IMR-90 (cell line): ENCODE data around the gene MSH4. TPM values are rescaled to one million over a fixed set of nuclear protein-coding genes. Genes with fewer than 3 reads are reported as not detected.

ENCODE experiments used
- ATAC-seq: fragments of 200-7000 bp; cut with Tn5 transposase; 2 replicates; pipeline ENCODE4 v1.9.1; 2020; ENCODE audit warnings: low read depth, mild to moderate bottlenecking, moderate library complexity
- BruUV-seq: library from RNA; stranded (reverse); fragments of 400-500 nt; replicated peaks from 2 replicates; lab custom pipeline; 2021; lab: Mats Ljungman, UMichigan
- CTCF ChIA-PET: fragments of 300-600 bp; formaldehyde crosslinking; extraction: SDS; loops from one replicate; lab custom pipeline; 2021; ENCODE audit warnings: antibody characterized with exemption; lab: Yijun Ruan, JAX
- POLR2A ChIA-PET: fragments of 300-600 bp; sonication (Branson Sonifier 250); formaldehyde crosslinking; loops from one replicate; lab custom pipeline; 2022; ENCODE audit warnings: antibody characterized with exemption; ENCODE audit not compliant: unreplicated experiment; lab: Charles Lee
- DNase-seq: peaks from one replicate; pipeline ENCODE4 v3.0.0; 2013
- H2AFZ ChIP-seq: replicated peaks from 2 replicates; pipeline ENCODE3; 2013; ENCODE audit warnings: low read length, mild to moderate bottlenecking; ENCODE audit not compliant: poor library complexity
- H2AK5ac ChIP-seq: 2 replicates; pipeline ENCODE4 v1.6.1; 2013; ENCODE audit warnings: low read depth, low read length, inconsistent platforms
- H2AK9ac ChIP-seq: replicated peaks from 2 replicates; pipeline ENCODE3; 2013; ENCODE audit warnings: mild to moderate bottlenecking, low read depth, low read length, moderate library complexity; ENCODE audit not compliant: poor library complexity
- H2BK120ac ChIP-seq: 2 replicates; pipeline ENCODE4 v1.6.1; 2013; ENCODE audit warnings: low read depth, low read length, inconsistent platforms
- H2BK15ac ChIP-seq: 3 replicates; pipeline ENCODE4 v1.6.1; 2013; ENCODE audit warnings: low read depth, low read length, inconsistent platforms
- H2BK20ac ChIP-seq: 2 replicates; pipeline ENCODE4 v1.6.1; 2013; ENCODE audit warnings: low read depth, mild to moderate bottlenecking, inconsistent platforms, low read length, moderate library complexity
- H2BK5ac ChIP-seq: 2 replicates; pipeline ENCODE4 v1.6.1; 2013; ENCODE audit warnings: mild to moderate bottlenecking, low read depth, low read length, inconsistent platforms; ENCODE audit not compliant: poor library complexity, severe bottlenecking
- H3K14ac ChIP-seq: replicated peaks from 2 replicates; pipeline ENCODE4 v1.6.1; 2013; ENCODE audit warnings: low read depth, low read length, inconsistent platforms
- H3K18ac ChIP-seq: 2 replicates; pipeline ENCODE4 v1.6.1; 2013; ENCODE audit warnings: low read depth, low read length, control low read depth
- H3K23ac ChIP-seq: 2 replicates; pipeline ENCODE4 v1.6.1; 2013; ENCODE audit warnings: low read depth, low read length, inconsistent platforms
- H3K27ac ChIP-seq: 2 replicates; pipeline ENCODE4 v1.5.1; 2013; ENCODE audit warnings: mild to moderate bottlenecking, control low read depth, low read length; ENCODE audit not compliant: insufficient read depth
- H3K27me3 ChIP-seq: 2 replicates; pipeline ENCODE4 v1.6.1; 2013; ENCODE audit warnings: low read length; ENCODE audit not compliant: control insufficient read depth, insufficient read depth
- H3K36me3 ChIP-seq: 2 replicates; pipeline ENCODE4 v1.6.1; 2013; ENCODE audit warnings: low read length, mixed read lengths; ENCODE audit not compliant: control insufficient read depth, insufficient read depth
- H3K4ac ChIP-seq: 2 replicates; pipeline ENCODE4 v1.6.1; 2013; ENCODE audit warnings: low read depth, low read length, inconsistent platforms
- H3K4me1 ChIP-seq: 2 replicates; pipeline ENCODE4 v1.6.1; 2013; ENCODE audit warnings: low read length, mixed read lengths; ENCODE audit not compliant: control insufficient read depth, insufficient read depth
- H3K4me2 ChIP-seq: 2 replicates; pipeline ENCODE4 v1.6.1; 2013; ENCODE audit warnings: low read depth, mild to moderate bottlenecking, control low read depth, low read length, moderate library complexity
- H3K4me3 ChIP-seq: 2 replicates; pipeline ENCODE4 v1.5.1; 2013; ENCODE audit warnings: low read depth, mild to moderate bottlenecking, control low read depth, low read length, moderate library complexity; ENCODE audit not compliant: insufficient read depth
- H3K56ac ChIP-seq: 2 replicates; pipeline ENCODE4 v1.6.1; 2013; ENCODE audit warnings: low read length, inconsistent platforms; ENCODE audit not compliant: insufficient read depth; ENCODE audit errors: extremely low read depth
- H3K79me1 ChIP-seq, 2 experiments: 2 replicates each; pipeline ENCODE4 v1.6.1; 2013; ENCODE audit warnings: low read length in 2 of 2, inconsistent platforms in 1 of 2, low read depth in 1 of 2
- H3K9ac ChIP-seq: 2 replicates; pipeline ENCODE4 v1.6.1; 2013; ENCODE audit warnings: low read depth, low read length, control low read depth
- H3K9me1 ChIP-seq: 2 replicates; pipeline ENCODE4 v1.6.1; 2013; ENCODE audit warnings: low read length, inconsistent platforms; ENCODE audit not compliant: insufficient read depth
- H3K9me3 ChIP-seq: 2 replicates; pipeline ENCODE4 v1.6.1; 2013; ENCODE audit warnings: low read length; ENCODE audit not compliant: control insufficient read depth, insufficient read depth
- H4K20me1 ChIP-seq: 2 replicates; pipeline ENCODE4 v1.6.1; 2013; ENCODE audit warnings: low read length, inconsistent platforms; ENCODE audit not compliant: insufficient read depth
- H4K5ac ChIP-seq: 2 replicates; pipeline ENCODE4 v1.6.1; 2013; ENCODE audit warnings: mild to moderate bottlenecking, low read depth, low read length, control low read depth
- H4K8ac ChIP-seq, 2 experiments: 2 replicates each; pipeline ENCODE4 v1.6.1; 2013; ENCODE audit warnings: low read depth in 2 of 2, low read length in 2 of 2, control low read depth in 1 of 2, inconsistent platforms in 1 of 2
- H4K91ac ChIP-seq: 2 replicates; pipeline ENCODE4 v1.6.1; 2013; ENCODE audit warnings: low read depth, low read length, inconsistent platforms; ENCODE audit not compliant: insufficient read depth
- BHLHE40 ChIP-seq: fragments of 150-350 bp; IDR thresholded peaks from 2 replicates; pipeline ENCODE4 v1.6.1; 2016; ENCODE audit warnings: mild to moderate bottlenecking, low read depth, low read length
- CTCF ChIP-seq: conservative IDR thresholded peaks from 2 replicates; pipeline ENCODE4 v1.5.1; 2012; ENCODE audit warnings: mild to moderate bottlenecking, low read depth, low read length, improper control_type of control experiment
- FOS ChIP-seq: fragments of 150-350 bp; IDR thresholded peaks from 2 replicates; pipeline ENCODE4 v1.6.1; 2016; ENCODE audit warnings: low read depth, low read length
- MAFK ChIP-seq: IDR thresholded peaks from 2 replicates; pipeline ENCODE4 v1.6.1; 2012; ENCODE audit warnings: low read depth, low read length, improper control_type of control experiment
- MXI1 ChIP-seq: IDR thresholded peaks from 2 replicates; pipeline ENCODE4 v1.6.1; 2012; ENCODE audit warnings: low read depth, mild to moderate bottlenecking, low read length, moderate library complexity, borderline replicate concordance
- NFE2L2 ChIP-seq: fragments of 150-350 bp; IDR thresholded peaks from 2 replicates; pipeline ENCODE4 v1.6.1; 2016; ENCODE audit warnings: low read depth, mild to moderate bottlenecking, low read length
- RAD21 ChIP-seq: IDR thresholded peaks from 2 replicates; pipeline ENCODE4 v1.6.1; 2012; ENCODE audit warnings: low read length, improper control_type of control experiment
- WGBS, 2 experiments: methylation state at CpG; one replicate each; pipeline versions ENCODE4 v1.1.5 to v1.1.7; 2013; ENCODE audit warnings: missing lambda C conversion rate in 2 of 2; ENCODE audit not compliant: insufficient read length in 1 of 2; ENCODE audit errors: extremely low coverage in 2 of 2; 5-methylcytosine and 5-hydroxymethylcytosine counted together
- dilution Hi-C: fragments of 300-500 bp; cut with HindIII; formaldehyde crosslinking; loops from one replicate; pipeline ENCODE4 v1.14.3; 2018; ENCODE audit warnings: low sequenced_read_pairs; ENCODE audit not compliant: unreplicated experiment
- in situ Hi-C: fragments of 300-500 bp; cut with MboI; formaldehyde crosslinking; loops from 3 replicates; pipeline ENCODE4 v1.14.3; 2019; ENCODE audit warnings: low sequenced_read_pairs, inconsistent platforms, mixed read lengths
- intact Hi-C: fragments of 100-400 bp; cut with micrococcal nuclease; formaldehyde crosslinking; loops from 2 replicates; pipeline ENCODE4 v1.10.0; 2022
- polyA plus RNA-seq, 3 experiments: library from polyadenylated mRNA; depleted of rRNA; stranded (reverse); fragments of >200 nt; gene quantifications; 2 replicates each; pipeline ENCODE4 v1.2.3, GENCODE V29; 2012; ENCODE audit warnings: low replicate concordance in 1 of 3
- total RNA-seq: library from RNA; depleted of rRNA; stranded (reverse); fragments of >200 nt; gene quantifications from 2 replicates; pipeline ENCODE4 v1.2.3, GENCODE V29; 2012

The MSH4 gene
- total and polyA plus RNA-seq, 2 of the 4 experiments (the other 2 are of a cell fraction) = under 0.01 to 0.02 TPM

GRCh38 chr1:75765697-75766355 lies 30.9 kb upstream of the MSH4 start:
- H3K4me1 ChIP-seq = no peaks in the 10 kb centered on the region; the same call in 1 of the 2 replicates
- H3K4ac ChIP-seq = peak overlapping the region; percentile 93; the same call in 1 of the 2 replicates
- H3K9ac ChIP-seq = no peak overlapping the region
- no peak overlapping the region for H2AK9ac ChIP-seq
- in situ Hi-C loops = no loop called here
- no peak overlapping the region; the same call in 1 of the 2 replicates for H4K5ac ChIP-seq
- peaks cover 6% of the 10 kb centered on the region; the same call in 1 of the 2 replicates for H3K9me1 ChIP-seq
- TF ChIP-seq MAFK (peak; percentile 13; the same call in 1 of the 2 replicates), MXI1 (no peak), BHLHE40 (peak; percentile 24; the same call in 1 of the 2 replicates), FOS (peak; percentile 86; the same call in 1 of the 2 replicates), RAD21 (no peak), NFE2L2 (no peak), CTCF (no peak)
- no peaks in the 10 kb centered on the region for H3K79me1 ChIP-seq
- CTCF ChIA-PET = interaction anchor here (0.6 kb wide), 1 partner anchor 463 kb away, joined by 3 read pairs; no protein-coding TSS in a partner anchor
- H2AK5ac ChIP-seq = no peak overlapping the region
- H2BK15ac ChIP-seq = peak overlapping the region; percentile 99; the same call in 2 of the 3 replicates
- peak overlapping the region; percentile 99 for H2BK5ac ChIP-seq
- ATAC-seq (peak; percentile 94), DNase-seq (peak; percentile 89)
- H2BK120ac ChIP-seq = peak overlapping the region; percentile 92
- no TSS peak for BruUV-seq
- H3K9me3 ChIP-seq = no peaks in the 10 kb centered on the region
- H3K36me3 ChIP-seq = no peaks in the 10 kb centered on the region
- H4K91ac ChIP-seq = peak overlapping the region; percentile 91; the same call in 1 of the 2 replicates
- H3K56ac ChIP-seq = peak overlapping the region; percentile 76; the same call in 1 of the 2 replicates
- peak overlapping the region; percentile 94; the same call in 1 of the 2 replicates for H3K23ac ChIP-seq
- H2AFZ ChIP-seq = no peak overlapping the region
- intact Hi-C loops = loop anchor here (2.0 kb wide), 1 partner anchor 21 kb away; the partner anchor contains the start of gene RABGGTB
- no CpG with 5 or more reads among the region's 1 CpG for WGBS, 2 experiments
- H3K4me2 ChIP-seq = peak overlapping the region; percentile 90; the same call in 1 of the 2 replicates
- H3K14ac ChIP-seq = peak overlapping the region; percentile 96
- peak overlapping the region; percentile 86; the same call in 1 of the 2 replicates for H3K18ac ChIP-seq
- POLR2A ChIA-PET = interaction anchor here (1.0 kb wide), 1 partner anchor 20 kb away, joined by 3 read pairs; the partner anchor contains the start of gene RABGGTB
- no peaks in the 10 kb centered on the region for H3K27me3 ChIP-seq
- peak overlapping the region; percentile 99 for H2BK20ac ChIP-seq
- peak overlapping the region; percentile 85 for H3K27ac ChIP-seq
- H4K20me1 ChIP-seq = no peaks in the 10 kb centered on the region
- no peak overlapping the region for H3K4me3 ChIP-seq
- peak overlapping the region in 1 of 2 experiments; percentile 84; a peak in 3 of 4 replicates for H4K8ac ChIP-seq
- dilution Hi-C loops = no loop called here
